HG02588 (cell line): Measurements from ENCODE around the gene LRRC45.

Experiments
- ATAC-seq: cut with Tn5 transposase; IDR thresholded peaks from one replicate; pipeline ENCODE4 v1.9.1; 2021; ENCODE audit warnings: mild to moderate bottlenecking, moderate library complexity; ENCODE audit not compliant: unreplicated experiment

Gene LRRC45

GRCh38 chr17:81993729-81994592 is 29.1 kb upstream of the LRRC45 start:
- no peak for ATAC-seq

GRCh38 chr17:81994593-81995462 is 28.3 kb upstream of the LRRC45 start:
- no peak for ATAC-seq

GRCh38 chr17:81995463-81996231 is 27.5 kb upstream of the LRRC45 start:
- ATAC-seq = no peak

GRCh38 chr17:81996232-81996756 is 26.8 kb upstream of the LRRC45 start:
- ATAC-seq = no peak

GRCh38 chr17:81996757-81997441 is 26.2 kb upstream of the LRRC45 start:
- no peak for ATAC-seq

- ATAC-seq = no peak
Measured at GRCh38 chr17:81998212-81998611, 24.9 kb upstream of the LRRC45 start.

DNA sequence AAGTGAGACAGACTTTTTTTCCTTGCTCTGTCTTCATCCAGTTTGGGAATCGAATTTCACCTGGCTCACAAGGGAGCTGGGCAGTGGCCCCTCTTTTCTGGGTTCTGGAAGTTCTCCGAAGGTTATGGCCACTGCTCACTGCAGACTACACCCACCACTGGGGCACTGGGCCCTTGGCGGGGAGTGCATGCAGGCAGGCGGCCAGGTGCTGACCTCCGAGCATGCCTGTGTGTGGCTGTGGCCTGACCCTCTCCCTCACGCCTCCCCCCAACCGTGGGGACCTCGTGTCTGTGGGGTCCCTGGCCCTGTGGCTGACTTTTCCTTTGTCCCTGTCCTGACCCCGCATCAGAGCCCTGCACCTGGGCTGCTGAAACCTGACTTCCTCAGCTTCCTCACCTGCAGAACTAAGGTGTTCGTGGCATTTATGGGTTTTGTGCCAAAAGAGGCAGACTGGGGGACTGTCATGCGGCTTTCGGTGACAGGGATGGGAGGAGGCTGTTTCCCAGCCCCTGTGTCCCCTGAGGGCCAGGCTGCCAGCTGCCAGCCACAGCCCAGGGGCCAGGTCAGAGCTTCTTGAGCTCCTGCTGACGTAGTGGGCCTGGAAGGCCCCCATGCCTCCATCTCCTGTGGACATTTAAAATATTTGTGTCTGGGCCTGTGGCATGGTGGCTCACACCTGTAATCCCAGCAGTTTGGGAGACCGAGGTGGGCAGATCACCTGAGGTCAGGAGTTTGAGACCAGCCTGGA is 24.2 kb upstream of the LRRC45 start:
- no peak for ATAC-seq

DNA sequence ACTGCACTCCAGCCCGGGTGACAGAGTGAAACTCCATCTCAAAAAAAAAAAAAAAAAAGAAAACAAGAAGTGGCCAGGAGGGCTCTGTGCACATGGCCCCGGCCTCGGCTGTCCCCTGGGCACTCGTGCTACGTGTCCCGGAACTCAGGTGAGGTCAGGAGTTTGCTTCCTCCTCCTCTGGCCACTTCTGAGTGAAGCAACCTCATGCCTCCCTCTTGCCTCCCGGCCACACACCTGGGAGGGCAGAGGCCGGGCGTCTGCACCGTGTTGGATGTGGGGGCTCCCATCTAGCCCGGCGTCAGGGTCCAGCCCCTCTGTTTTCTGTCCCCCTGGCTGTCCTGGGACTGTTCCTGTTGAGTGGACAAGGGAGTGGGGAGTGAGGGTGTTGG is 23.5 kb upstream of the LRRC45 start:
- ATAC-seq = no peak

DNA sequence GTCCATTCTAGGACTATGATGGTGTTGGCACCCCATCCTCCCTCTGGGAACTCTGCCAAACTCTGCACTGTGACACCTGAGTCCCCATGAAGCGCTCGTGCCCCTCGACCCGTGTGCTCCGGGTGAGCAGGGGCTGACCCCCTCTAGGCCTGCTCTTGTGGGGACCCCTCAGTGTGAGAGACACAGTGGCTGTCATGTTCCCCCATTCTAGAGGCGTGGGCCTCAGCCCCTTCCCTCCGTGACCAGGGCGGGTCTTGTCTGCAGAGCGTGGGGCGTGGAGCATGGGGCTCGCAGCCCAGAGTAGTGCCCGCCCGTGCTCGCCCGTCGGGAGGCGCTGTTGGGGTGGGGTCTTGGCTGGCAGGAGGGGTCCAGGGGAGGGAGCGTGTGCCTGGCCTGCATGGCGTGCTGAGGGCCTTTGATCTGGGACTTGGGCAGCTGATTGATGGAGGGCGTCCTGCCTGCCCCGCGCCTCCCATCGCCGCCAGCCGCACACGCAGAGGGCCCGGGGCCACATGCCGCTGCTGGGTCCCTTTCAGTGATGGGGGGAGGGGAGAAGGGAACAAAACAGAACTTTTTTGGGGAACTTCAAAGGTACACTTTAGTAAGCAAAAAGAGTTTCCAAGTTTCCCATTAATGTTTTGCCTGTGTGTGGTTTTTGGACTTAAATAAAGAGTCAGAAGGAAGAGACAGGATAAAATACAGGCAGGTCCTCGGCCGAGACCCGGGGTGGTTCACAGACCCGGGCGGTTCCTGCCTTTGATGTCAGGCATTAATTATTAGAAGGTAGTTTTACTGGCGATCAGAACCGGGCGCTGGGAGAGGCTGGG is 22.9 kb upstream of the LRRC45 start:
- ATAC-seq = no peak

GRCh38 chr17:82000803-82001570 is 22.1 kb upstream of the LRRC45 start:
- ATAC-seq = no peak

DNA sequence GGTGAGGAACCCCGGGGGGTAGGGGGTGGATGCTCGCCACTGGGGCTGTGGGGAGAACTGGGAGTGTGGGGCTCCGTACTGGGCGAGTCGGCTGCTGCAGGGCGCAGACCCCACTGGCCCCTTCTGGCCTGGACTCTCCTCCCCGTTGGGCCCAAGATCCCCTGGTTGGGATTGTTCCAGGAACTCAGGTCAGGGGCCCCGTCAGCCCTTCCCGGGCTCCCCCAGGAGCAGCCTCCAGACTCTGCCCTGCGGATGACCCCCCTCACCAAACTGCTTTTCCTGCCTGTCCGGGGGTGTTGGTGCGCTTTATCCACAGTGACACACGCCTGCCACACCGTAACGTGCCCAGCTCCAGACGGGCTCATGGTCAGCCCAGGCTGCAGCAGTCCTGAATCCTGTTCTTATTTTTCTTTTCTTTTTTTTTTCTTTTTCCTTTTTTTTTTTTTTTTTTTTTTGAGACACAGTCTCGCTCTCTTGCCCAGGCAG is 21.5 kb upstream of the LRRC45 start:
- ATAC-seq = no peak

GRCh38 chr17:82003411-82004381 is 19.4 kb upstream of the LRRC45 start:
- ATAC-seq = no peak

DNA sequence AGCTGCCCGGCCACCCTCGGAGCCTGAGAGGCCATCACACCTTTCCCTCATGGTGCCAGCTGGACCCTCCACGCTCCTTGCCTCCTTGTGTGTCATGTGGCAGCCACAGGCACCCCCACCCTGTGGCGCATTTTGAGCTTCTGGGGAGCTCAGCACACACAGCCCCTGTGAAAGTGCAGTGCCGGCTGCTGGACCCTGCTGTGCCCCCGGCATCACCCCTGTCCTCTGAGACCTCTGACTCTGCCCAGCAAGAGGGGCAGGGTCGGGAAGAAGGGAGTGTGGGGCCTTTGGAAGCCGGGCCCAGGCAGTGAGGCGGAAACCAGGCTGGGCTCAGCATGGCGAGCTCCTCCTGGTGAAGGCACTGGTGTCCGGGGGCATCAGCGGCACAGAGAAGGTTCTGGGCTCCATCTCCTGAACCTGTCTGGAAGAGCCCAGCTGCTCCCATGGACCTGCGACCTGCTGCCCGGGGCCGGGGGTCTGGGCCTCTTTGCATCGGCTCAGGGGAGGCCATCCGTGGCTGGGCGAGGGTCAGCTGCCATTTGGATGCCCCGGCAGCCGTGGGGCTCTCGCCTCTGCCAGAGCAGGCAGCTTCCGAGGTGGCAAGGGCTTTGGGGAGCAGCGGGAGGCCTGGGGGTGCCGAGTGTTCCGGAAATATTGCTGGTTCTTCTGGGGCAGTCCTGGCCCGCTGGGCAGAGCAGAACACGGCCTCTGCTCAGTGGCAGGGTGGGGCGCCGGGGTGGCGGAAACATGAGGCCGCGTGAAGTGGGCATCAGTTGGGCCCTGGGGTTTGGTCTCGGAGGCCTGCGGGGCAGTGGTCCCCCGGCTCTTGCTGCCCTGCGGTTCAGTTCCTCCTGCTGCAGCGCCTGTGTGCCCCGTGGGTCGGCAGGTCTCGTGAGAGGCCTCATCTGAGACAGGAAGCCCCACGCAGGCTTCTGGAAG is 18.3 kb upstream of the LRRC45 start:
- no peak for ATAC-seq

DNA sequence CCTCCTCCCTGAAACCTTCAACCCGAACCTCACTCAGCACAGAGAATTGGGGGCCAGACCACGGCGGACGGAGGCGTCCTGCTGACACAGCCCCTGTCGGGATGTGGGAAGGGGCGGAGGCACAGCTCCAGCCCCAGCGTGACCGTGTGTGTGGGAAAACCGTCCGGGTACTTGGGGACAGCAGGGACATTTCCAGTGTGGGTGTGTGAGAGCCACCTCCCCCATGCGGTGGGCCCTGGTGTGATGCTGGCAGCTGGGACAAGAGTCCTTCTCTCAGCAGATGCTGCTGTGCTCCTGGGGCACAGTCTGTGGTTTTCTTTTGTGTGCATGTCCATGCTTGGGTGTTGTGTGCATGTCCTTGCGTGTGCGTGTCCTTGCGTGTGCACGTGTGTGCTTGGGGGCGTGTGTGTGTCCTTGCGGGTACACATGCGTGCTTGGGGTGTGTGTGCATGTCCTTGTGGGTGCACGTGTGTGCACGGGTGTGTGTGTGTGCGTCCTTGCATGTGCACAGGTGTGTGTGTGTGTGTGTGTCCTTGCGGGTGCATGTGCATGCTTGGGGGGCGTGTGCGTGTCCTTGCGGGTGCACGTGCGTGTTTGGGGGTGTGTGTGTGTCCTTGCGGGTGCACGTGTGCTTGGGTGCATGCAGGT is 17.3 kb upstream of the LRRC45 start:
- ATAC-seq = no peak
